ENCODE results near the gene RNF113B. TPM values are rescaled to one million over a fixed set of nuclear protein-coding genes. Genes with fewer than 3 reads are reported as not detected.
A peak's percentile ranks its signal among the peaks of the same experiment; 100 is the strongest.

Gene RNF113B
- total RNA-seq, 1 experiment from 2014 or later, result not detected

DNA sequence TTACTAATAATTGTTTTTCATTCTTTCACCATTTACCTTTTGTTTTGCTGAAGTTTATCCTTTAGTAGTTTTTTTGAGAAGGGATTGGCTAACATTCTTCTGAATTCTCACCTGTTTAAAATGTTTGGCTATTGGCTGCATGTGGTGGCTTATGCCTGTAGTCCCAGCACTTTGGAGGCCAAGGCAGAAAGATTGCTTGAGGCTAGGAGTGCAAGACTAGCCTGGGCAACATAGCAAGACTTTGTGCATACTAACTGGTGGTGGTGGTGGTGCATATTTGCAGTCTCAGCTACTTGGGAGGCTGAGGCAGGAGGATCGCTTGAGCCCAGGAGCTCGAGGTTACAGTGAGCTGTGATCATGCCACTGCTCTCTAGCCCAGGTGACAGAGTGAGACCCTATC is 27.5 kb upstream of the RNF113B start:
- DNase-seq (ENCODE audit: low spot score), result no peak

DNA sequence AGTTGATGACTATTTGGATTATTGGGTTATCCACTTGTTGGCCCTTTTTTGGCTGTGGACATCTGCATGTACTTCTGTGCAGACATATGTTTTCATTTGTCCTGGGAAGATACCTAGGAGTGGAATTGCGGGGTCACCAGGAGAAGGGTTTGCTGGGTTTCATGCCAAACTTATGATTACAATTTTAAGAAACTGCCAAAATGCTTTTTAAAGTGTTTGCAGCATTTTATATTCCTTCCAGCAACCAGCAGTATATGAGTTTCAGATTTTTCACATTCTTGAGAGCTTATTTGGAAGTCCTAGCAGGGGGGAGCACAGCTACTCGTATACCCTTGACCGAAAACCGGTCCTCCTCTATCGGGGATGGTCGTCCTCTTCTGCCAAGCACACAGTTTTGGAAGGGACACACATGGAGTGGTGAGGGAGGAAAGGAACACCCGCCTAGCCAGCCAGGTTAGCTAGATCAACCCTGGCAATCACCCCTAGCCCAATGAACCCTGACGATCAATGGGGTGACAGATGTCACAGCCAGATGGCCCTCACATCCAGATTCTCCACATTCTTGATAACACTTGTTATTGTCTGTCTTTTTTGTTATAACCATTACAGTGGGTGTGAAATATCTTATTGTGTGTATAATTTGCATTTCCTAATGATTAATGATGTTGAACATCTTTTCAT is 26.7 kb upstream of the RNF113B start:
- DNase-seq (ENCODE audit: low spot score), result no peak

- DNase-seq (ENCODE audit: low spot score), result no peak
These were observed 24.9 kb upstream of the RNF113B start for GRCh38 chr13:98201984-98202383.

DNA sequence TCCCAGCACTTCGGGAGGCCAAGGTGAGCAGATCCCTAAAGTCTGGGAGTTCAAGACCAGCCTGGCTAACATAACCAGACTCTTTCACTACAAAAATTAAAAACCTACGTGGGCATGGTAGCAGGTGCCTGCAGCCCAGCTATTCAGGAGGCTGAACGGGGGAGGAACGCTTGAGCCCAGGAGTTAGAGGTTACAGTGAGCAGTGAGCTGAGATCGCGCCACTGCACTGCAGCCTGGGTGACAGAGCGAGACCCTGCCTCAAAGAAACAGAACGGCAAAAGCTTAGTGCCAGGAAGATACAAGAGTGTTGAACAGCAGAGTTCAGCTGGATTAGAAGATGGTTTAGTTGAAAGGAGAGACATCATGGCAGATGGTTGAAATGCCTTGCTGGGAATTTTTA is 24.1 kb upstream of the RNF113B start:
- DNase-seq (ENCODE audit: low spot score), result no peak

DNA sequence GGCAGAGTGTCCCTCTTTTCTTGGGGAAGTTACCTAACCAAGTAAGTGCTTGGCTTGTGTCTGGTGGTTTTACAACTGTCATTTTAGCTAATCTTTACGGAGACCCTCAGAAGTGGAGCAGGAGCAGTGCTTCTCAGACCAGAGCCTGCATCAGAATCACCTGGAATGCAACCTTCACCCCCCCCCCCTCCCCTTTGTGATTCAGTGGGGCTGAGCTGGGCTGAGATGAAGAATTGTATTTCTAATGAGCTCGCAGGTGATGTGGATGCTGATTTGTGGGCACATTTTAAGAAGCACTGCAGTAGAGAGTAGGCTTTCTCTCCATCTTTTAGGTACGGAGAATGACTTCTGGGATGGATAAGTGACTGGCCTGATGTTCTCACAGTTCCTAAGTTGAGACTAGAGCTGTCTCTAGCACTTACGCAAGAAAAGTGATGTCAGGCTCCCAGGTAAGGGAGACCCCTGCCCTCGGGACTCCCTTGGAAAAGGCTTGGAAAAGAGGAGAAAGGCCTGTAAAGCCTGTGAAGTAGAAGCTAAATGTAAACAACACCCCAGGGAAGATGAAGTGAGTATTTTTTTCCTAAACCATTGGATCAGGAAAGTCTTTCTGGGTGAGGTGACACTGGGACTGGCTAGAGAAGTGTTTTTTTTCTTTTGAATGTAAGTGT is 23.3 kb upstream of the RNF113B start:
- DNase-seq (ENCODE audit: low spot score), result no peak

DNA sequence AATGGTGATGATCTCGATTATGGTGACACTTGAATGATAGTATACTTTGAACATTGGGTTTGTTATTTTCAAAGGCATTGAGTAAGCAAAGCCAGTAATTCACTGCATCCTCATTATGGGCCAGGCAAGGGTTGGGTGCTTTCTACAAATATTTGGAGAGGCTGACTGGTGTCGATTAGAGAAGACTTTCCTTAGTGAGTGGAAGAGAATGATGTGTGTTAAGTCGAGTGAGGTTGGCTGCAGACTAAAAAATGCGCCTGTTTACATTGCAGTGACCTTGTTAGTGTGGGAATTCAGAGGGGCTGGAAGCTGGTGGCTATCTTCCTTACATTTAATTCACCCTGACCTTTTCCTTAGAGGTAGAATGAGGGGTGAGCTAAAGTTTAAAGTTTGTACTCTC is 22.4 kb upstream of the RNF113B start:
- no peak for DNase-seq (ENCODE audit: low spot score)

GRCh38 chr13:98198683-98199082 is 21.6 kb upstream of the RNF113B start:
- no peak for DNase-seq (ENCODE audit: low spot score)

DNA sequence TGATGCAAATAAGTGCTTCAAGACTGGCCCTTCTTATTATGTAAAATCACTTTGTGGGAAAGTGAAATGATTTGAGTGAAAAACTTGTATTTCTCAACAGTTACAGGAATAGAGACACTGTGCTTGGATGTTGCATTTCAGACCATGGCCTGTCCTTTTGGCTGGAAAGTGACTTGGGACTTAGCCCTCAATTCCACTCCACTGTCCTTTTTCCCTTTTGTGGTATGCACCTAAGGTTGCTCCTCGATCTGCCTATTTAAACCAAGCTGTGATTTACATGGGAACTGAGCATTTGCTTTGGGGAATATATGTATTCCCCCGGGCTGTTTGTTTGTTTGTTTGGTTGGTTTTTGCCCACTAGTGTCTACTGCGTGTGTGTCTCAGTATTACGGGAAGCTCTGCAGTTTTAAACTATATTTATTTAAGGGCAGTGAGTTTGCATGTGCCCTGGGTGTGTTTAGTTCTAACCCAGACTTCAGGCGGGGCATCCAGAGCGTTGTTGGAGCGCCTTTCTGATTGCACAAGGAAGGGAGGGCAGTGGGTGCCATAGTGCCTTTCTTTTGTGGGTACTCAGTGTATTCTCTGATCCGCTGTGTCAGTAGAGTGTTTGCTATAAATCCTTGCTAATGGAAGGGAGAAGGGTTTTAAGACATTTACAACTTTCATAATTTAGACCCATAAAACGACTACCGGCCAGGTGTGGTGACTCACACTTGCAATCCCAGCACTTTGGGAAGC is 18.2 kb upstream of the RNF113B start:
- peak; percentile 38 for DNase-seq (ENCODE audit: low spot score)

DNA sequence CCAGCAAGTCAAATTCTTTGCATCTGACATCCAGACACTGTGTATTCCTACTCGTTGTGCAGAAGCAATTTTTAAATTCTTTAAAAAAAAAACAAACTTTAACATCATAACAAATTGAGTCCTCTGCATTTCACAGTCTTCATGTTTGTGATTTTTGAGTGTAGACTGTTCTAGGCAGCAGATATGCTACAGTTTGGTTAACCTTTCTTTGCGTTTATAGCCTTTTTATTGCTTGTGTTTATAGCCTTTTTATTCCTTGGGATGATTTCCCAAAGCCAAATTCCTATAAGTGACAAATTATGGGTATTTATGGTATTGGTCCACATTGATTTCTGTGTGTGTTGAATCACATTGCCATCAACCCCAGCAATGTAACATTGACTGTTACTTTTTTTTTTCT is 14.9 kb upstream of the RNF113B start:
- no peak for DNase-seq (ENCODE audit: low spot score)

DNA sequence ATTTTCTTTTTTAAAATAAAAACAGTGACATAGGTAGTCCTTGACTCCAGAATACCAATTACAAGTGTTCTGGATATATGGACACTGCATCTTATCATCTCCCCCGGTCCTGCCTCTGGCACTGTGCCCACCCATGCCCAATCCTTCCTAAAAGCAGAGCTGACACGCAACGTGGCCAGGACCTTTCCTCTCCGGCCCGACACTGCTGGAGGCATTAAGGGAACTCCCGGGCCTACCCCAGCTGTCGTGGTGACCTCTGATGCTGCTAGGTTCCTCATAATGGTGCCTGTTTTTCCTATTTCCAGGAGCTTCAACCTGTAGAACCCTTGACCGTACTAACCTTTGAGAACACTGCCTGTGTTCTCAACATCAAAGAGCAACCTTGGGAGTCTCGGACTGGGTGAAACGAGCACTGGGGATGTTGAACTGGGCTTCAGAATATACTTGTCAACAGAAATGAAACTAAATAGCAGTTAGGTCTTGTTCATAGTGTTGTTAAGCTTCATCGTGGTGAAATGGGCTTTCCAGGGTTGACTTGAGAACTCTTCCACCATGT is 13.9 kb upstream of the RNF113B start:
- DNase-seq (ENCODE audit: low spot score), result no peak

- DNase-seq (ENCODE audit: low spot score), result no peak
These were observed 12.9 kb upstream of the RNF113B start for GRCh38 chr13:98189841-98190505.

GRCh38 chr13:98188544-98189166 is 11.6 kb upstream of the RNF113B start:
- no peak for DNase-seq (ENCODE audit: low spot score)

- no peak for DNase-seq (ENCODE audit: low spot score)
These were observed 10.8 kb upstream of the RNF113B start for GRCh38 chr13:98187965-98188261.

- DNase-seq (ENCODE audit: low spot score), result no peak
These were observed 10.3 kb upstream of the RNF113B start for GRCh38 chr13:98187155-98187964.

- no peak for DNase-seq (ENCODE audit: low spot score)
These were observed 7.7 kb upstream of the RNF113B start for GRCh38 chr13:98184792-98185191.

DNA sequence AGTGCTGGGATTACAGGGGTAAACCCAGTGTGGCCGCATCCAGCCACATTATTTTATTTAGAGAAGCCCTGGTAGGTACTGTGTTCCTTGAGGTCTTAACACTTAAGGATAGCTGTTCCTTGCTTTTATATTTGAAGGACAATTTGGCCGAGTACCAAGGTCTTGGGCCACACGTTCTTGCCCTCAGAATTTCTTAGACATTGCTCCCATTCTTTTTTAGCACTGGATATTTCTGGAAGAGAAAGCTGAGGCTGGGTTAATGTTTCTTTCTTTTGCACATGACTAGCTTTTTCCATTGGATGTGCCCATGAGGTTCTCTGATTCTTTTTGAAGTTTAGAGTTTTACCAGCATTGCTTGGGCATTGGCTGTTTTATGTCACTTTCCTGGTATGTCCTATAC is 5.5 kb upstream of the RNF113B start:
- no peak for DNase-seq (ENCODE audit: low spot score)

DNA sequence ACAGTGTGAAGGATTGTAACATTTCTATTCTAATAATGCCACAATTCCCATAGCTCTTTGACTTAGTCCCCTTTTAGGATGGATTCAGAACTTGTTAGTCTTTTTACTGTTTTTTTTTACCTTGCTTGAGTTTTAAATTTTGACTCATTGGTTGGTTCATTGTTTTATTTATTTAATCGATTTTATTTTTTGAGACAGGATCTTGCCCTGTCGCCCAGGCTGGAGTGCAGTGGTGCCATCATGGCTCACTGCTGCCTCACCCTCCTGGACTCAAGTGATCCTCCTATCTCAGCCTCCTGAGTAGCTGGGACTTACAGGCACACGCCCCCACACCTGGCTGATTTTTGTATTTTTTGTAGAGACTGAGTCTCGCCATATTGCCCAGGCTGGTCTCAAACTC is 5.1 kb upstream of the RNF113B start:
- no peak for DNase-seq (ENCODE audit: low spot score)

DNA sequence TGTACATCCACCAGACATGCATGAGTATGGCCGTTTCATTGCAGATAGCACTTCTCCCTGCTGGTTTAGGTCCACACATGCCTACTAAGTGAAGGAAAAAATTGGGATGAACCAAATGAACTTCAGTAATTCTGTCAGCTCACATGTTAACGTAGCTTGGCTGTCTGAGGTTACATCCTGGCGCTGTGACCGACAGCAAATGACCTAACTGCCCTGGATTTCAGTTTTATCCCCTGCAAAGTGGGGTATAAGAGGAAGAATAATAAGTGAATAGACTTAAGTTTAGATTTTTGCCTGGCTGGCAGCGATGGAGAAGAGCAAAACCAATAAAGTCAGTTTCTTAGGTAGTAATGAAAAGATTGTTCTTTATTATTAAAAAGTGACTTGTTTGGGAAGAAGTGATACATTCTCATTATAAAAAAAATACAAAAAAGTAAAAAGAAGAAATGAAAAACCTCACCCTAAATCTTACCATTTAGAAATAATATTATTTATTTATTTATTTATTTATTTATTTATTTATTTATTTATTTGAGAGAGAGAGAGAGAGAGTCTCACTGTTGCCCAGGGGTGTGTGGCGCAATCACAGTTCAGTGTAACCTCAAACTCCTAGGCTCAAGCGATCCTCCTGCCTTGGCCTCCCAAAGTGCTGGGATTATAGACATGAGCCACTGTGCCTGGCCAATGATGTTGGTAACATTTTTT is 4.2 kb upstream of the RNF113B start:
- no peak for DNase-seq (ENCODE audit: low spot score)

GRCh38 chr13:98180092-98180491 is 3.0 kb upstream of the RNF113B start:
- DNase-seq (ENCODE audit: low spot score), result peak; percentile 29

DNA sequence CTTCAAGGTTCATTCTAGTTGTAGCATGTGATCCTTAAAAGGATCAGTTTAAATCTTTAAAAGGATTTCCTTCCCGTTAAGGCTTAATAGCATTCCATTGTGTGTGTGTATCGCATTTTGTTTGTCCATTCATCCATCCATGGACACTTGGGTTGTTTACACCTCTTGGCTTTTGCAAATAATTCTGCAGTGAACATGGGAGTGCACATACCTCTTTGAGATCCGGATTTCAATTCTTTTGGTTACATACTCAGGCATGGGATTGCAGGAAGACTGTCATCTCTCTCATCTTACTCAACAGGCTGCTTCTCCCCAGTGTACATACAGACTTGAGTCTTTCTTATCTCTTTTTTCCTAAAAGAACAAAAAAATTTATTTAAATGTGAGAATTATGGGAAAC is 1.2 kb downstream of the RNF113B start:
- DNase-seq (ENCODE audit: low spot score), result no peak

All from A172 (cell line).